A549 (cell line): ENCODE results near the gene GNL1.

Experiments used
- HDAC2 ChIP-seq: fragments of 200-600 bp; sonication (generic); IDR thresholded peaks from 2 replicates; pipeline ENCODE4 v1.6.1; 2016
- MAX ChIP-seq: IDR thresholded peaks from 2 replicates; pipeline ENCODE4 v1.6.1; 2012
- MAZ ChIP-seq: fragments of 150-350 bp; IDR thresholded peaks from 2 replicates; pipeline ENCODE4 v1.6.1; 2014; ENCODE audit warnings: antibody characterized with exemption, low read depth, low read length, borderline replicate concordance
- MYC ChIP-seq: IDR thresholded peaks from 2 replicates; pipeline ENCODE4 v1.6.1; 2012; ENCODE audit warnings: mild to moderate bottlenecking, inconsistent platforms, low read length, improper control_type of control experiment, borderline replicate concordance
- POLR2A ChIP-seq: IDR thresholded peaks from 2 replicates; pipeline ENCODE4 v1.6.1; 2012; ENCODE audit warnings: mild to moderate bottlenecking, low read length
- RAD21 ChIP-seq, 2 experiments: fragments of >200 bp in 1 of 2; sonication (Bioruptor Twin) in 1 of 2; formaldehyde crosslinking in 1 of 2; IDR thresholded peaks in 1 of 2; conservative IDR thresholded peaks in 1 of 2; 2 replicates in 1 of 2; 3 replicates in 1 of 2; pipeline ENCODE4 v1.6.1; 2012 to 2018; ENCODE audit warnings: inconsistent platforms in 1 of 2
- RCOR1 ChIP-seq: fragments of 150-350 bp; IDR thresholded peaks from 2 replicates; pipeline ENCODE4 v1.6.1; 2014; ENCODE audit warnings: antibody characterized with exemption, low read length, low read depth
- REST ChIP-seq: fragments of 200-600 bp; sonication (generic); IDR thresholded peaks from 2 replicates; pipeline ENCODE4 v1.6.1; 2016; ENCODE audit warnings: antibody characterized with exemption, mild to moderate bottlenecking, moderate library complexity
- TF ChIP-seq, protein P1 (sequence below): fragments of >200 bp; sonication (Bioruptor Twin); formaldehyde crosslinking; IDR thresholded peaks from 3 replicates; pipeline ENCODE4 v1.5.1; 2016

DNA sequence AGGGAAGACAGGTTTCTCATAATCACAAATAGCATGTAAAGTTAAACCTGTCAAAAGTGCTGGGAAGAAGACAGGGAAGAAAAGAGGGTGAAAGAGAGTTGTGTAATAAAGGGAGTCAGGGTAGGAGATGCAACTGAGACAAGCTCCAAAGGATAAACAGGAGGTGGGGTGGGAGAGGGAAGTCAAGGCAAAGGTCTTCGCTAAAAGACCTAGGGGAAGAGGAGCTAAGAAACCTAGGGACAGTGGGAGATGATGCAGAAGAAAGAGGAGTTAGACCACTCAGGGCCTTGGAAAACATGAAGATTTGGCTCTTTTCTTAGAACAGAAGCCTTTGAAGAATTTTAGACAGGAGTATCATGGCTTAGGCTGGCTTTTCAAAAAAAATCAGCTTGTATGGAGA, 7.8 kb upstream of the GNL1 start:
- TF ChIP-seq RAD21 (conservative IDR thresholded peaks at IDR 0.05 in 1 of 2, IDR thresholded peaks at IDR 0.05 in 1 of 2) (no peak), POLR2A (no peak), MYC (no peak), RCOR1 (no peak), MAZ (no peak), HDAC2 (no peak), REST (no peak), MAX (no peak)
- TF ChIP-seq, protein P1, sequence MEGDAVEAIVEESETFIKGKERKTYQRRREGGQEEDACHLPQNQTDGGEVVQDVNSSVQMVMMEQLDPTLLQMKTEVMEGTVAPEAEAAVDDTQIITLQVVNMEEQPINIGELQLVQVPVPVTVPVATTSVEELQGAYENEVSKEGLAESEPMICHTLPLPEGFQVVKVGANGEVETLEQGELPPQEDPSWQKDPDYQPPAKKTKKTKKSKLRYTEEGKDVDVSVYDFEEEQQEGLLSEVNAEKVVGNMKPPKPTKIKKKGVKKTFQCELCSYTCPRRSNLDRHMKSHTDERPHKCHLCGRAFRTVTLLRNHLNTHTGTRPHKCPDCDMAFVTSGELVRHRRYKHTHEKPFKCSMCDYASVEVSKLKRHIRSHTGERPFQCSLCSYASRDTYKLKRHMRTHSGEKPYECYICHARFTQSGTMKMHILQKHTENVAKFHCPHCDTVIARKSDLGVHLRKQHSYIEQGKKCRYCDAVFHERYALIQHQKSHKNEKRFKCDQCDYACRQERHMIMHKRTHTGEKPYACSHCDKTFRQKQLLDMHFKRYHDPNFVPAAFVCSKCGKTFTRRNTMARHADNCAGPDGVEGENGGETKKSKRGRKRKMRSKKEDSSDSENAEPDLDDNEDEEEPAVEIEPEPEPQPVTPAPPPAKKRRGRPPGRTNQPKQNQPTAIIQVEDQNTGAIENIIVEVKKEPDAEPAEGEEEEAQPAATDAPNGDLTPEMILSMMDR: no peak
